GM11168 (cell line): ENCODE data around the gene LRRC8A.
"Not testable (repeated sequence)": the region's sequence is repeated elsewhere in the genome, so short reads cannot be mapped to it uniquely, and the experiment has no call there.

Source experiments
- in situ Hi-C: fragments of 300-500 bp; cut with MboI; formaldehyde crosslinking; loops from one replicate; pipeline ENCODE4 v1.12.0; 2022; ENCODE audit warnings: low sequenced_read_pairs; ENCODE audit not compliant: unreplicated experiment

Gene LRRC8A

GRCh38 chr9:128946571-128947276, 64.8 kb downstream of the LRRC8A start:
- in situ Hi-C loops, result no loop called here

GRCh38 chr9:128947277-128947526, 65.3 kb downstream of the LRRC8A start:
- in situ Hi-C loops, result no loop called here

DNA sequence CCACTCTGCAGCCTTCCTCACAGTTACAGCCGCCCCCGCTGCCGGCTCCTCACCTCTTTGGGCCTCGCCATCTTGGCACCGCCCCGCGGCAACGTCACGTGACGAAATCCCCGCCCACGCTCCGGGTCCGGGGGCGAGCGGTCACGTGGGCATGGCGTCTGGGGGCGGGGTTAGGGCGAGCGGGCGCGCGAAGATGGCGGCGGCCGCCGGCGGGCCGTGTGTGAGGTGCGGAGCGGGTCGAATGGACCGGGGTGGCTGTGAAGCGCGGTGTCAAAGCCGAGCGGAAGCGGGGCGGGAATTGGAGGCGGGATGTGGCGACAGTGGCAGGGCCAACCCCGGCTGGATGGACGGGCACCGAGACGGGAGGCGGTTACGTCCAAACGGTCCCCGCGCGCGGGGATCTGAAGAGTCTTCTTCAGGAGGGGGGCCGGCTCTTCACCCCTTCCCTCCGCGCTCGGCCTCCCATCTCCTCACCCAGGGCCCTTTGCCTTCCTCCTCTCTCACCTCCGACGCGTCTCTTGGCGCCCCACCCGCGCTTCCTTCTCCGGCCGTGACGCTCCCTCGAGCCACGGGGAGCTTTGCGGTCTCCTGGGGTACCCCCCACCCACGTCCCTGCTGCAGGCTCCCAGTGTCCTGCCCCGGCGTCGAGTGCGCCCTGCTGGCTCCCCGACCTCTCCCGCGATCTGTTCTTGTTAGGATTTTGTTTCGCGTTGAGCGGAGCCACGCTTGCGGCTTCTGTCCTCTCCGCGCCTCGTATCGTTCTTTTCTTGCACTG, 65.8 kb downstream of the LRRC8A start, which contains the start of the genes DOLK and NUP188:
Gene DOLK (minus strand): TSS at position 77 of the 775 bp plus-strand sequence. CDS start 300 bp downstream, outside the sequence.
Gene NUP188 (plus strand): TSS at position 173 of the 775 bp plus-strand sequence. CDS start 21 bp downstream, at position 194.
- in situ Hi-C loops, result no loop called here

DNA sequence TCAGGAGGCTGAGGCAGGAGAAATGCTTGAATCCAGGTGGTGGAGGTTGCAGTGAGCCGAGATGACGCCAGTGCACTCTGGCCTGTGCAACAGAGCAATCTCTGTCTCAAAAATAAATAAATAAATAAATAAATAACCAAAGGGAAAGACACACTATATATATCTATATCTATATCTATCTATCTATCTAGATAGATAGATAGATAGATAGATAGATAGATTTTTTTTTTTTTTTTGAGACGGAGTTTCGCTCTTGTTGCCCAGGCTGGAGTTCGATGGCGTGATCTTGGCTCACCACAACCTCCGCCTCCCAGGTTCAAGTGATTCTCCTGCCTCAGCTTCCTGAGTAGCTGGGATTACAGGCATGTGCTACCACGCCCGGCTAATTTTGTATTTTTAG, 79.5 kb downstream of the LRRC8A start:
- in situ Hi-C loops, result not testable (repeated sequence)
